H1 (cell line): ENCODE measurements around the gene HS6ST3. TPM values are rescaled to one million over a fixed set of nuclear protein-coding genes. Genes with fewer than 3 reads are reported as not detected.

Experiments
- CTCF ChIA-PET: fragments of 300-600 bp; sonication (Branson Sonifier 250); formaldehyde crosslinking; loops from one replicate; lab custom pipeline; 2021; ENCODE audit not compliant: partially characterized antibody; lab: Charles Lee
- POLR2A ChIA-PET: fragments of 300-600 bp; sonication (Branson Sonifier 250); formaldehyde crosslinking; loops from one replicate; lab custom pipeline; 2021; ENCODE audit warnings: inconsistent platforms; ENCODE audit not compliant: partially characterized antibody; lab: Charles Lee
- DNase-seq, 2 experiments: peaks; one replicate each; pipeline versions ENCODE4 v3.0.0 to v3.0.0-alpha.2; 2010 to 2022; ENCODE audit warnings: low spot score in 2 of 2, low read depth in 1 of 2, mixed read lengths in 1 of 2
- FAIRE-seq: peaks from 2 replicates; lab custom pipeline; 2011; peaks lifted over from hg19 to GRCh38; lab: Jason Lieb, UNC
- H2AFZ ChIP-seq: 2 replicates; pipeline ENCODE4 v1.8.1; 2012; ENCODE audit warnings: low read length, inconsistent platforms
- H2AK5ac ChIP-seq: 2 replicates; pipeline ENCODE4 v1.6.1; 2013; ENCODE audit warnings: low read depth, low read length
- H2BK120ac ChIP-seq: replicated peaks from 2 replicates; pipeline ENCODE3; 2013; ENCODE audit warnings: low read depth, low read length, inconsistent platforms
- H2BK12ac ChIP-seq: 2 replicates; pipeline ENCODE4 v1.6.1; 2013; ENCODE audit warnings: low read depth, low read length
- H2BK15ac ChIP-seq: 2 replicates; pipeline ENCODE4 v1.6.1; 2013; ENCODE audit warnings: low read length
- H2BK20ac ChIP-seq: 2 replicates; pipeline ENCODE4 v1.6.1; 2013; ENCODE audit warnings: low read length
- H2BK5ac ChIP-seq: 2 replicates; pipeline ENCODE4 v1.6.1; 2013; ENCODE audit warnings: low read depth, low read length
- H3K14ac ChIP-seq: 2 replicates; pipeline ENCODE4 v1.6.1; 2013; ENCODE audit warnings: inconsistent platforms; ENCODE audit not compliant: insufficient read length
- H3K18ac ChIP-seq: 2 replicates; pipeline ENCODE4 v1.6.1; 2013; ENCODE audit warnings: low read length; ENCODE audit errors: extremely low read depth
- H3K23ac ChIP-seq: 2 replicates; pipeline ENCODE4 v1.6.1; 2013; ENCODE audit warnings: inconsistent platforms; ENCODE audit not compliant: insufficient read length
- H3K23me2 ChIP-seq: 2 replicates; pipeline ENCODE4 v1.6.1; 2013; ENCODE audit warnings: low read depth, low read length
- H3K27ac ChIP-seq: 2 replicates; pipeline ENCODE4 v1.6.1; 2011; ENCODE audit warnings: low read depth, low read length, inconsistent platforms
- H3K27me3 ChIP-seq, 4 experiments: replicated peaks in 1 of 4; 1 replicate in 1 of 4; 2 replicates in 3 of 4; pipeline versions ENCODE4 v1.6.1 to v1.8.1; 2011 to 2013; ENCODE audit warnings: low read length in 3 of 4, mild to moderate bottlenecking in 3 of 4, inconsistent platforms in 2 of 4, mixed read lengths in 2 of 4, moderate library complexity in 1 of 4; ENCODE audit not compliant: control insufficient read depth in 3 of 4, insufficient read depth in 3 of 4; ENCODE audit errors: extremely low read depth in 1 of 4
- H3K36me3 ChIP-seq, 4 experiments: 2 replicates each; pipeline versions ENCODE4 v1.6.1 to v1.8.1; 2011 to 2013; ENCODE audit warnings: mild to moderate bottlenecking in 4 of 4, low read length in 3 of 4, moderate library complexity in 2 of 4, control low read depth in 1 of 4, inconsistent platforms in 1 of 4; ENCODE audit not compliant: insufficient read depth in 4 of 4, control insufficient read depth in 2 of 4
- H3K4ac ChIP-seq: replicated peaks from 2 replicates; pipeline ENCODE3; 2013; ENCODE audit warnings: low read length, low read depth, mixed read lengths, inconsistent platforms; ENCODE audit not compliant: insufficient read length
- H3K4me1 ChIP-seq, 4 experiments: replicated peaks in 1 of 4; 1 replicate in 1 of 4; 2 replicates in 3 of 4; pipeline versions ENCODE4 v1.6.1 to v1.8.1; 2011 to 2013; ENCODE audit warnings: low read length in 3 of 4, inconsistent platforms in 2 of 4, mixed read lengths in 1 of 4; ENCODE audit not compliant: insufficient read depth in 4 of 4, control insufficient read depth in 3 of 4
- H3K4me2 ChIP-seq, 2 experiments: 2 replicates each; pipeline versions ENCODE4 v1.6.1 to v1.8.1; 2011 to 2013; ENCODE audit warnings: low read depth in 2 of 2, low read length in 2 of 2, control low read depth in 1 of 2, inconsistent platforms in 1 of 2, mild to moderate bottlenecking in 1 of 2; ENCODE audit not compliant: insufficient read depth in 1 of 2
- H3K4me3 ChIP-seq, 4 experiments: fragments of 200-600, 300-600 bp in 1 of 4; sonication (generic), shearing (Covaris generic), sonication (Bioruptor Twin) in 1 of 4; 2 replicates each; pipeline versions ENCODE4 v1.5.1 to v1.8.1; 2011 to 2016; ENCODE audit warnings: low read length in 4 of 4, low read depth in 3 of 4, control low read depth in 2 of 4, inconsistent platforms in 2 of 4, mild to moderate bottlenecking in 2 of 4, mixed read lengths in 1 of 4, moderate library complexity in 1 of 4; ENCODE audit not compliant: insufficient read depth in 2 of 4; ENCODE audit errors: extremely low read depth in 1 of 4
- H3K56ac ChIP-seq: replicated peaks from 2 replicates; pipeline ENCODE3; 2013; ENCODE audit warnings: low read depth, mild to moderate bottlenecking, mixed read lengths, low read length, inconsistent platforms; ENCODE audit not compliant: insufficient read length
- H3K79me1 ChIP-seq: 2 replicates; pipeline ENCODE4 v1.6.1; 2013; ENCODE audit warnings: low read depth, low read length, control low read depth
- H3K79me2 ChIP-seq, 2 experiments: 2 replicates each; pipeline versions ENCODE4 v1.6.1 to v1.8.1; 2012 to 2013; ENCODE audit warnings: low read length in 2 of 2, mild to moderate bottlenecking in 2 of 2, inconsistent platforms in 1 of 2; ENCODE audit not compliant: insufficient read depth in 2 of 2, control insufficient read depth in 1 of 2
- H3K9ac ChIP-seq, 4 experiments: replicated peaks in 1 of 4; 1 replicate in 1 of 4; 2 replicates in 3 of 4; pipeline versions ENCODE4 v1.6.1 to v1.8.1; 2011 to 2013; ENCODE audit warnings: low read depth in 3 of 4, low read length in 3 of 4, control low read depth in 2 of 4, mild to moderate bottlenecking in 2 of 4, moderate library complexity in 2 of 4, inconsistent platforms in 1 of 4; ENCODE audit errors: extremely low read depth in 1 of 4
- H3K9me3 ChIP-seq, 2 experiments: 2 replicates each; pipeline versions ENCODE4 v1.6.1 to v1.8.1; 2012 to 2013; ENCODE audit warnings: mild to moderate bottlenecking in 2 of 2, moderate library complexity in 2 of 2, control low read depth in 1 of 2, inconsistent platforms in 1 of 2, low read depth in 1 of 2, low read length in 1 of 2, mixed read lengths in 1 of 2; ENCODE audit not compliant: insufficient read depth in 2 of 2
- H4K20me1 ChIP-seq, 2 experiments: replicated peaks in 1 of 2; 2 replicates each; pipeline versions ENCODE3 to v1.8.1; 2011 to 2013; ENCODE audit warnings: inconsistent platforms in 2 of 2, low read length in 2 of 2, mild to moderate bottlenecking in 1 of 2; ENCODE audit not compliant: insufficient read depth in 2 of 2, control insufficient read depth in 1 of 2
- H4K5ac ChIP-seq: 2 replicates; pipeline ENCODE4 v1.6.1; 2013; ENCODE audit warnings: low read length, low read depth, mixed read lengths, inconsistent platforms; ENCODE audit not compliant: insufficient read length
- H4K8ac ChIP-seq: 2 replicates; pipeline ENCODE4 v1.8.0; 2013; ENCODE audit warnings: mild to moderate bottlenecking, moderate library complexity, low read length, inconsistent platforms; ENCODE audit not compliant: insufficient read depth; ENCODE audit errors: extremely low read depth
- H4K91ac ChIP-seq: replicated peaks from 2 replicates; pipeline ENCODE3; 2013; ENCODE audit warnings: low read length, mixed read lengths, inconsistent platforms; ENCODE audit not compliant: insufficient read length
- CREB1 ChIP-seq: IDR thresholded peaks from 2 replicates; pipeline ENCODE4 v1.6.1; 2012; ENCODE audit warnings: inconsistent platforms
- EP300 ChIP-seq, 2 experiments: IDR thresholded peaks; 1 replicate in 1 of 2; 2 replicates in 1 of 2; pipeline ENCODE4 v1.6.1; 2011 to 2012; ENCODE audit warnings: low read depth in 2 of 2, low read length in 2 of 2, mild to moderate bottlenecking in 2 of 2, borderline replicate concordance in 1 of 2, inconsistent platforms in 1 of 2, moderate library complexity in 1 of 2
- RFX5 ChIP-seq: IDR thresholded peaks from 2 replicates; pipeline ENCODE4 v1.6.1; 2011; ENCODE audit warnings: low read depth, low read length, improper control_type of control experiment, borderline replicate concordance
- SAP30 ChIP-seq: fragments of 300-600 bp; sonication (generic); IDR thresholded peaks from 2 replicates; pipeline ENCODE4 v1.7.1; 2012; ENCODE audit warnings: low read length, moderate library complexity, mild to moderate bottlenecking, inconsistent platforms; ENCODE audit not compliant: insufficient read depth, insufficient replicate concordance
- SUZ12 ChIP-seq: fragments of 200-600 bp; sonication (generic); IDR thresholded peaks from 2 replicates; pipeline ENCODE4 v1.6.1; 2012; ENCODE audit warnings: mild to moderate bottlenecking, inconsistent platforms, low read length, moderate library complexity, mixed read lengths
- TAF7 ChIP-seq: optimal IDR thresholded peaks from 2 replicates; pipeline ENCODE3; 2011; ENCODE audit warnings: low read depth, mild to moderate bottlenecking, inconsistent platforms, low read length, moderate library complexity, borderline replicate concordance
- TBP ChIP-seq: IDR thresholded peaks from 2 replicates; pipeline ENCODE4 v1.6.1; 2011; ENCODE audit warnings: low read depth, low read length, improper control_type of control experiment
- YY1 ChIP-seq: IDR thresholded peaks from 2 replicates; pipeline ENCODE4 v1.6.1; 2011; ENCODE audit warnings: low read depth, mild to moderate bottlenecking, low read length
- WGBS, 2 experiments: shearing (Covaris generic) in 1 of 2; methylation state at CpG; one replicate each; pipeline versions ENCODE4 v1.1.6 to v1.1.7; 2013 to 2015; ENCODE audit warnings: low lambda C conversion rate in 2 of 2, mixed read lengths in 2 of 2, inconsistent platforms in 1 of 2, low coverage in 1 of 2, missing lambda C conversion rate in 1 of 2; ENCODE audit not compliant: insufficient replicate concordance in 2 of 2, insufficient coverage in 1 of 2, insufficient read length in 1 of 2; ENCODE audit errors: extremely low coverage in 1 of 2, missing lambda C conversion rate in 1 of 2; 5-methylcytosine and 5-hydroxymethylcytosine counted together
- polyA plus RNA-seq, 7 experiments: library from polyadenylated mRNA; depleted of rRNA in 3 of 7; stranded (reverse) in 5 of 7; unstranded in 2 of 7; fragments of >200 nt in 5 of 7; fragments of 200-250 nt in 2 of 7; gene quantifications; 1 replicate in 5 of 7; 2 replicates in 1 of 7; 4 replicates in 1 of 7; pipeline versions ENCODE4 v1.2.1 to v1.2.3, GENCODE V29; 2011 to 2013; ENCODE audit warnings: missing spikeins in 2 of 7, mixed read lengths in 2 of 7
- total RNA-seq: library from RNA; stranded (reverse); fragmentation: NEBNext Ultra II Directional; extraction: Animal tissue kit (Norgen Biotek cat#: 25700); gene quantifications from 2 replicates; pipeline ENCODE4 v1.2.1, GENCODE V29; 2021
- TF ChIP-seq, protein P1 (sequence below): IDR thresholded peaks from 2 replicates; pipeline ENCODE4 v1.6.1; 2012; ENCODE audit warnings: inconsistent platforms

Gene HS6ST3
- total and polyA plus RNA-seq, 2 of the 8 experiments (the other 6 are each of a cell fraction or from before 2014, with no cell fraction given), result 0.45 to 1.2 TPM

DNA sequence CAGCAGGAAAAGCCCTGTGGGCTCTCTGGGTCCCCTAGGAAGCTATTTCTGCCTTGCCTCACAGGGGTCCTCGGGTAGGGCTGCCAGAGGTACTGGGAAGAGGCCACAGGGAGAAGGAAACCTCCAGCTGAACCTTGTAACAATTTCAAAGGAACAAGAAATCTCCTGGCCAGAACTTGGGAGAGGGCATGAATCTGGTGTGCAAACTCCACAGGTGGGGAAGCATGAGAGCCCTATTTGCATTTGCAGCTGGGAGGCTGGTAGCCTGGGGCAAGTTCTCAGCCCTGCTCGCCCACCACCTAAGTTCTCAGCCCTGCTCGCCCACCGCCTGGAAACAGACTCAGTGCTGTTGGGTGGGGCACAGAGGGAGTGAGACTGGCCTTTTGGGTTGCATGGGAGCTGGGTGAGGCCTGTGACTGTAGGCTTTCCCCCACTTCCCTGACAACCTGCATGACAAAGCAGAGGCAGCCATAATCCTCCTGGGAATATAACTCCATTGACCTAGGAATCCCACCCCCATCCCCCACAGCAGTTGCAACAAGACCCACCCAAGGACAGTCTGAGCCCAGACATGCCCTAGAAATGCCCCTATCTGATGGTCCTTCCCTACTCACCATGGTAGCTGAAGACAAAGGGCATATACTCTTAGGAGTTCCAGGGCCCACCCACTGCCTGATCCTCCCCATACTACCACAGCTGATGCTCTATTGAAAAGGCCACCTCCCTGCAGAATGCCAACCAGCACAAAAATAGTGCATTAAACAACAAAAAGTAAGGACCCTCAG, 48.4 kb upstream of the HS6ST3 start:
- no peak overlapping the region for H3K14ac ChIP-seq
- ChIA-PET POLR2A (interaction anchor here (2.3 to 3.4 kb wide), 2 partner anchors 8 to 12 kb away, joined by 7 to 21 read pairs; partner anchors contain the start of gene UGGT2), CTCF (interaction anchor here (0.8 to 1.6 kb wide), 4 partner anchors 18 to 776 kb away, joined by 3 read pairs; no protein-coding TSS in a partner anchor)
- H3K9ac ChIP-seq, result no peak overlapping the region
- H3K4me2 ChIP-seq, result peak overlapping the region in 1 of 2 experiments; percentile 7; a peak in 1 of 4 replicates
- H2BK5ac ChIP-seq, result peak overlapping the region; percentile 19; the same call in 1 of the 2 replicates
- H3K79me2 ChIP-seq, result peaks cover 0 to 100% of the 10 kb centered on the region in 2 experiments
- H3K27me3 ChIP-seq, result no peaks in the 10 kb centered on the region
- no peak overlapping the region for H3K56ac ChIP-seq
- no peak overlapping the region for H2AFZ ChIP-seq
- H2BK20ac ChIP-seq, result no peak overlapping the region
- no peak for DNase-seq
- no peak overlapping the region for H4K5ac ChIP-seq
- H3K23ac ChIP-seq, result no peak overlapping the region
- no peaks in the 10 kb centered on the region for H4K20me1 ChIP-seq
- H4K8ac ChIP-seq, result no peak overlapping the region
- peak overlapping the region in 2 of 4 experiments; percentile 12 to 15; a peak in 1 of 8 replicates for H3K4me3 ChIP-seq
- no peak overlapping the region for H2BK15ac ChIP-seq
- no peak overlapping the region for H3K18ac ChIP-seq
- H2BK120ac ChIP-seq, result no peak overlapping the region
- no peak overlapping the region for H3K4ac ChIP-seq
- H3K9me3 ChIP-seq, result peaks cover 6 to 8% of the 10 kb centered on the region in 2 experiments; a peak in 3 of 4 replicates
- H2BK12ac ChIP-seq, result peak overlapping the region; percentile 6; the same call in 1 of the 2 replicates
- no peaks in the 10 kb centered on the region for H3K23me2 ChIP-seq
- FAIRE-seq, result no peak
- peaks cover 2% of the 10 kb centered on the region for H3K79me1 ChIP-seq
- 83% methylated on average over 1 of the region's 4 CpGs; no CpG with 5 or more reads in 1 of the 2 experiments for WGBS, 2 experiments
- H3K27ac ChIP-seq, result no peak overlapping the region; the same call in 1 of the 2 replicates
- TF ChIP-seq SUZ12 (no peak), RFX5 (no peak), TAF7 (no peak), YY1 (peak; percentile 78), TBP (no peak), CREB1 (no peak), EP300 (IDR thresholded peaks at IDR 0.05; ENCODE audit: borderline replicate concordance in 1 of 2, low read depth in 2 of 2, low read length in 2 of 2) (no peak), SAP30 (no peak)
- TF ChIP-seq, protein P1, sequence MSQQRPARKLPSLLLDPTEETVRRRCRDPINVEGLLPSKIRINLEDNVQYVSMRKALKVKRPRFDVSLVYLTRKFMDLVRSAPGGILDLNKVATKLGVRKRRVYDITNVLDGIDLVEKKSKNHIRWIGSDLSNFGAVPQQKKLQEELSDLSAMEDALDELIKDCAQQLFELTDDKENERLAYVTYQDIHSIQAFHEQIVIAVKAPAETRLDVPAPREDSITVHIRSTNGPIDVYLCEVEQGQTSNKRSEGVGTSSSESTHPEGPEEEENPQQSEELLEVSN, result no peak
- H2AK5ac ChIP-seq, result no peak overlapping the region
- H3K4me1 ChIP-seq, result peaks cover 0 to 8% (median 0%) of the 10 kb centered on the region in 4 experiments; a peak in 3 of 7 replicates
- H4K91ac ChIP-seq, result no peak overlapping the region
- peaks cover 0 to 3% (median 0%) of the 10 kb centered on the region in 4 experiments; a peak in 2 of 8 replicates for H3K36me3 ChIP-seq
